HG03457 (cell line): Measurements from ENCODE around the gene CDH4.

Source experiments
- ATAC-seq: cut with Tn5 transposase; IDR thresholded peaks from one replicate; pipeline ENCODE4 v1.9.1; 2021; ENCODE audit warnings: moderate number of reproducible peaks; ENCODE audit not compliant: unreplicated experiment

CDH4 gene

DNA sequence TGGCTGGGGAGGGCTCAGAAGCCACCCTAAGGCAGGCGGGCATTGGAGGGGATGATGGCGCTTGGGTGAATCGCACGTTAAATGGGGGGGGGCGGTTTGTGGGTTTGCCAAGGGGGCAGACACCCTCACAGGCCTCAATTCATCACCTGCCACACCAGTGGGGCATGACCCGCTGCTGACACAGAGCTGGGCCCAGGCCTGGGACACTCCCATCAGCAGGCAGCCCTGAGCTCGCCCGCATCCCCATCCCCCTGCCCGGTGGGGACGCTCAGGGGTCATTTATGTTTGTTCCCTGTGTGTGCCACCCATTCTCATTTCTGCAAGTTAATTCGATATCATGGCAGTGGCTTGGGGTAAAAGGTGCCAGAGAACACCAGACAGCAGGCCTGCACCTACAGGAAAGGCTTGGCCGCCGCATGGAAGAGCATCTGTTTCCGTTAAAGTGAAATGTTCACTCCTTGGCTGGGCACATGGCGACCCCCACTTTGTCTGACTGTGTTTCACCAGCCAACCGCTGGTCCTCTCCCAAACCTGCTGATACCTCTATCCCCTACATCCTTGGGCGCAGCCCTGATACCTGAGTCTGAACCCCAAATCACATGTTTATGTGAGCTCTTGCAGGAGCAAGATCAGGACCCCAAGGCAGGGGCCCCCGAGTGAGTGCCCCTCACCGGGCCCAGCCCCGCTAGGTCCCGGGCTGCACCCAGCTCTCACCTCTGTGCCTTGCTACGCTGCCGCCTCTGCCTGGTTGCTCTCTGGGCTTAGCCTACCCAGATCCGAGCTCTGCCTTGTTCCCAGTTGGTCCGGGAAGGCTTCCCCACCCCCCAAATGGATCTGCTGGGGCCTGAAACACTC is 564.8 kb downstream of the CDH4 start:
- no peak for ATAC-seq

DNA sequence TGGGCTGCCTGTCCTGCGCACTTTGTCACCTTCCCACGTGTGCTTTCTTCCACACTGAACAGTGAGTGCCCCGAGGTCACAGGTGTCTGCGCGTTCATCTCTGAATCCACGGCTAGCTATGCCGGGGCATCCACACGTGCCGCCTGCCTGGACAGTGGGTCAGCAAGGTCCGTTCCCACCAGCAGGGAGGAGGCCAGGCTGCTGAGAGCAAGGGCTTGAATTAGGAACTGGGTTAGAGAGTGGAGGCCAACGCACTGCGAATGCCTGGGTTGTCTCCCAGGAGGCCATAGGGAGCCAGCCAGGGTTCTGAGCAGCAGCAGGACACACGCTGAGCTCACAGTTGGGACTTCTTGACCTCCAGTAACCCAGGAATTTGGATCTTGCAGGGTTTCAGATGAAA is 565.5 kb downstream of the CDH4 start:
- no peak for ATAC-seq

DNA sequence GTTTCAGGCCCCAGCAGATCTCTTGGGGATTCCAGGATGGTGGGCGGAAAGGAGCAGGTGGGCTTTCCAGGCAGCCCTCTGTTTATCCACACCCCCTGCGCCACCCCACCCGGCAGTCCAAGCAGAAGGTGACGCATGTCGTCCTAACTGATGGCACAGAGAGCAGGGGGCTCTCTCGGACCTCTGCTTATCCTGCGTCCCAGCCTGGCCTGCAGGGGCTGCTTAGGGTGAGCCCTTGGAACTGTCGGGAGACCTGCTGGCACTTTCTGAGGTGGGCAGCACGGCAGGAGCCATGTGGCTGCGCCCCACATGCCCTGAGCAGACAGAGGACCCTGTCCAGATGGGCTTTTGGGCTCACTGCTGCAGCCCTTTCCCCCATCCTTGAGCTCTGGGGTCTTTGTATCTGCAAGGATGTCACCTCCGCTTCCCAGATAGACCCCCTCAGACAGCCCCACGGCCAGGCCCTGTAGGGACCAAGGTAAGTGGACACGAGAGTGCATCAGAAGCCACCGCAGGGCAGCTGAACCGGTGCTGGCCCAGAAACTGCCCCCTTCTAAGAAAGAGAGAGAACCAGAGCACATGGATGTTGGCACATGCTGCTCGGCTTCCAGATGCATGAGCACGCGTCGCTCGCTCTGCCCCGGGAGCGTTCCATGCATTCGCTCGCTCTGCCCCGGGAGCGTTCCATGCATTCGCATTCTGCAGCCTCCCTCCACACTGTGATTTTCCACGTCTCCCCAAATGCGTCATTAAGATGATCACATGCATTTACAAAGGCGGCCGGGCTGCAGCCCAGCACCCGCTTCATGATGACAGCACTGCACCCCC is 566.9 kb downstream of the CDH4 start:
- ATAC-seq, result no peak

DNA sequence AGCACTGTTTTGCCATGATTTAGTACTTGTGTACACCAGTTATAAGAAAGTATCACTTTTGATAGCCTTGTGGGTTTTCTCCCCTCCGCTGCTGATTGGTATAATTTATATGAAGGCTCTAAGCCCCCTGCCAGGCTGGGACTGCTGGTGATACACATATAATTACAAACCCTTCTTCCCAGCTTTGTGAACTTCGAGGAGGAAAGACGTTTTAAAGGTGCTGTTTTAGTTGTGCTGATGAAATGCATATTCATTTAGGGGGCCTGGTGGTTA is 567.4 kb downstream of the CDH4 start:
- no peak for ATAC-seq

DNA sequence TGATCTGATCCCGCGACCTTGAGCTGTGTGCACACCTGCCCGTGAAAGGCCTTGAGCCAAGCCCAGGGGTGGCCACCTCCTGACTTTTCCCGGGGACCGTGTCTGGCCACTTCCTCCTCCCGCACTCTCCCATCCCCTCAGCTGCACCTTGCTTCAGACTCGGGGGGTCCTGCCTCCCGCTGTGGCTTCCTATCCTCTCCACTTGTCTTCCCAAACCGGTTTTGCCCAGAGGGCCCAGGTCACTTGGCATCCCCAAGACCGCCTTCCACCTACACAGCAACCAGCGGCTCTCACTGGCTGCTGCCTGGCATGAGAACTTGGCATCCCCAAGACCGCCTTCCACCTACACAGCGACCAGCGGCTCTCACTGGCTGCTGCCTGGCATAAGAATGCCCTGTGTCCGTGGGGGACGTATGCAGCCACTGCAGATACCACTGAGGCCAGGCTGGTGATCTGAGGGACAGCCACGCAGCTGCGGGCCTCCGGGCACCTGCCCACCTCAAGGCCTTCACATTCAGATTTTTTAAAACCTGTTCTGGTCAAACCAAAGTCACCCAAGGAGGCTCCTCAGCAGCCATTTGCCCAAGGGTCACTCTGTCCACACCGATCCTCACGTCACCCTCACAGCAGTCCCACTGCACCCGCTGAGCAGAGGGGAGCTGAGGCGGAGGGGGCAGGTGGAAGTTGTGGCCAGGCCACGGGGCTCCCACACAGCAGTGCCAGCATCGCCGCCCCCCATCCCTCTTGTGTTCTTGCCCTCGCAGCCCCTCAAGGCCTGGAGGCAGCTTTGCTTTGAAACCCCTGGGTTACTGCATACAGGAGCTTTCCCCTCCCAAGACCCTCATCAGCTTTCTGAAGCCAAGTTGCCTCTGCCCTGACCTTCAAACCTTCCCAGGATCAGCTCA is 568.1 kb downstream of the CDH4 start:
- no peak for ATAC-seq

DNA sequence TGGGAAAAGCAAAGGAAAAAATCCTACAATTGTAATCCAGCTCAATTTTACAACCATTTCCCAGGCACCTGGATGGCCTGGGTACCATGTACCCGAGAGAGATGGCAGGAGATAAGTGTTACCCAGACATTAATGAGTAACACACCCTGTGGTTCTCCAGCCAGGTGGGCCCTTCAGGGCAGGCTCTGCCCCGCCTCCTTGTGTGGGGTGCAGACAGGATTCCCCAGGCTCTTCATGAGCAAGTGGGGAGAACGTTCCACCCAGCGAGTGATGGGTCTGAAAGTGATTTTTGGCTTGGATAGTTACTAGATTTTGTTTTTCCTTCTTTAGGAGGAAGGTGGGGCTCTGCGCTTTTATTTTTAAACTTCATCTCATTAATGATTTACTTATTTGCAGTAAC is 569.7 kb downstream of the CDH4 start:
- ATAC-seq, result no peak

DNA sequence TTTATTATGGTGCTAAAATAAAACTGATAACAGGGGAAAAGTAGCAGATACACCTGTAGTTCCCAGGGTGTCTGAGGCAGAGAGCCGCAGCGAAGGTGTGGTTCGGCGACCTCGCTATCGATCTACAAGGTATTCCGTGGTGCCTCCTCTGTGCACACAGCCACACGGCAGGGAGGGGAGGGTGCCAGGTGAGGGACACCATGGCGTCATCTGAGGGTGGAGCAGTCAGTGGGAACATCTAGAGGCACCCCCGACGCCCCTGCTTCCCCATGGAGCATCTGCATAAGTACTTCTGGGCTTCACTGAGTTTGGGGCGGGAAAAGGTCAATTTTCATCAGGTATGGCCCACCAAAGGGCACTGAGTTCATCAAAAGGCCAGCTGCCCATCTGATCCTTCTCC is 570.3 kb downstream of the CDH4 start:
- ATAC-seq, result no peak

DNA sequence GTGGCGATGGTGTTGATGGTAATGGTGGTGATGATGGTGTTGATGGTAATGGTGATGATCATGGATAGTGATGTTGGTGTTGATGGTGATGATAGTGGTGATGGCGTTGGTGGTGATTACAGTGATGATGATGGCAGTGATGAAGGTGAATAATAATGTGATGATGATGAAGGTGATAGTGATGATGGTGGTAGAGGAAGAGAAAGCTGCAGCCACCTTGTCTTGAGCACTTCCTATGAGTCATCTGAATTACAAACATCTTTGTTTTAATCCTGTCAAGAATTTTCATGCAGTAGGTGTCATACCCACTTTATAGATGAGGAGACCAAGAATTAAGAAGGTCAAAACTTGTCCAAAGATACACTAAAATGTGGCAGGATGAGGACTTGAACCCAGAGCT is 571.2 kb downstream of the CDH4 start:
- ATAC-seq, result no peak

DNA sequence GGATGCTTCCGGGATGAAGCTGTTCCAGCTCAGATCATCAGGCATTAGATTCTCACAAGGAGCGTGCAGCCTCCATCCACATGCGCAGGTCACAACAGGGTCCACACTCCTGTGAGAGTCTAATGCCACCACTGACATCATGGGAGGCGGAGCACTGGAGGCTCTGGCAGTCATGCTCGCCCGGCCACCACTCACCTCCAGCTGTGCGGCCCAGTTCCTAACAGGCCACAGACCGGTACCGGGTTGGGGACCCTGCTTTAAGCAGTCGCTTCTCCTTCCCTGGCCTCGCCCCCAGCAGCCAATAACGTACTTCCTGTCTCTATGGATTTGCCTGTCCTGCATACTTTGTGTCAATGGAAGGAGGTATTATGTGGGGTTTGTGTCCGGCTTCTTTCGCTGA is 576.8 kb downstream of the CDH4 start:
- ATAC-seq, result no peak

DNA sequence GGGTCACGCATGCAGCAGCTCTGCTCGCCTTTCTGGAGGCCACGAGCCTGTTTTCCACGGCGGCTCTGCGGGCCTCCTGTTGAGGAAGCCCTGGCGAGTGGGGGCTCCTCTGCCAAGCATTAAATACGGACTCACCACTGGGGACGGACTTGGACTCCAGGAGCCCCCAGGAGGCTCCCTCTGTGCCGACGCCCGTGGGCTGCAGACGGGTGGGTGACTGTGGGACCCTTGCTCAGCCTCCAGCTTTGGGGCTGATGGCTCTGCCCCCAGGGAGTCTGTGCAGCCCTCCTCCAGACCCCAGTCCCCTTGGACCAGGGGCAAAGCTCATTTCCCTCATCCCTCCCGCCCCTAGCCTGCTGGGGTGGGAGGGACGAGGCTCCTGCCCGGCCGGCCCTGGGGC is 577.5 kb downstream of the CDH4 start:
- ATAC-seq, result no peak

DNA sequence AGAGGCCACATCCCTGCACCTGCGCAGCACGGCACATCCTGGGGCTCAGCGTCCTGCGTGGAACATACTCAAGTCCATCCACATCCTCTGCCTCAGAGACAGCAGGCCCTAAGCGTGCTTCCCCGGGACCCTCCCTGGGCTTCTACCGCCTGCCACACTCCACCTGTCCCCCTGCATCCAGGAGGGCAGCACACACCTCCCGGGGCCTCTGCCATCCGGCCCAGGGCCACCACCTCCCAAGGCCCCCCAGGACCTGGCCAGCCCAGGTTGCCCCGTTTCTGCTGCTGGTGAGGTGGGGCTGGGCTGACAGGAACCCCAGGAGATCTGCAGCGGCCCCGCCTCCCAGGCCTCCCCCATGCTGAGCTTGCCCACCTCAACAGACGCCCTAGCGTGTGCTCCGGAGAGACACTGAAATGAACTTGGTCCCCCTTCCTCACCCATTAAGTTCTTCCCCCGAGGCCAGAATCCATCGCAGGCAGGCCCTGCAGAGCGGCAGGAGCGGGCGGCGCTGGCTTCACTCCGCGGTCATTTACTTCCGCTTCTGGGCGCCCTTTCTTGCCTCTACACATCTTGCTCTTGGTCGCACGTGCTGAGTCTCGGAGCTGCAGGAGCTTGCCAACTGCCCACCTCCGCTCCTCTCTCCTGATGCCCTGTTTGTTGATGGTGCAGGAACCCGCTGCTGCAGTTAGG is 578.3 kb downstream of the CDH4 start:
- ATAC-seq, result no peak

DNA sequence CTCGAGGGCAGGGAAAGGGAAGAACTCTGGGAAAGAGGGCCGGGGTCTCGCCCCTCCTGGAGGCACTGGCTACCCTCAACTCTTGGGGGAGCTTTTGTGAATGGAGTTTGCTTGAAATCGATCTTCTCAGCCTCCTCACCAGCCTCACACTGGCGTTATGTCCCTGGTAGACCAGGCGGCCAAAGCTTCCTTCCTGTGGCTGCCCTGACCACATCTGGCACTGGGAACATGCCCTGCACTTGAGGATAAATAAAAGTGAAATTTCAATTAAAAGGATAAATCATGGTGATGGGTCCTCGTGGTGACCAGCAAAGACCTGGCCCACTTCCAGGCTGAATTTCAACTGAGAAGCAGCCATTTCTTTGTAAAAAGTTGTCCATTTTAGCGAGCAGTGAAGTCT is 578.9 kb downstream of the CDH4 start:
- ATAC-seq, result no peak

DNA sequence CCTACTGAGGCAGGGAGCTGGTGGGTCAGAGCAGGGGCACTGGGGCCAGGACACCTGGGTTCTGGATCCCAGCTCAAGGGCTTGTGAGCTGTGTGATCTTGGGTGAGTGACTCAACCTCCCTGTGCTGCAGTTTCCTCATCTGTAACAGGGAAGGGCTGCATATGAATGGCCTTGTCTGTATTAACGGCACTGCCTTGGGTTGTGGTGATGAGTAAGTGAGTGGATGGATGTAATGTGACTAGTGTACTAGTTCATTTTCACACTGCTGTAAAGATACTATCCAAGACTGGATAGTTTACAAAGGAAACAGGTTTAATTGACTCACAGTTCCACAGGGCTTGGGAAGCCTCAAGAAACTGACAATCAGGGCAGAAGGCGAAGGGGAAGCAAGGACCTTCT is 580.1 kb downstream of the CDH4 start:
- ATAC-seq, result no peak

DNA sequence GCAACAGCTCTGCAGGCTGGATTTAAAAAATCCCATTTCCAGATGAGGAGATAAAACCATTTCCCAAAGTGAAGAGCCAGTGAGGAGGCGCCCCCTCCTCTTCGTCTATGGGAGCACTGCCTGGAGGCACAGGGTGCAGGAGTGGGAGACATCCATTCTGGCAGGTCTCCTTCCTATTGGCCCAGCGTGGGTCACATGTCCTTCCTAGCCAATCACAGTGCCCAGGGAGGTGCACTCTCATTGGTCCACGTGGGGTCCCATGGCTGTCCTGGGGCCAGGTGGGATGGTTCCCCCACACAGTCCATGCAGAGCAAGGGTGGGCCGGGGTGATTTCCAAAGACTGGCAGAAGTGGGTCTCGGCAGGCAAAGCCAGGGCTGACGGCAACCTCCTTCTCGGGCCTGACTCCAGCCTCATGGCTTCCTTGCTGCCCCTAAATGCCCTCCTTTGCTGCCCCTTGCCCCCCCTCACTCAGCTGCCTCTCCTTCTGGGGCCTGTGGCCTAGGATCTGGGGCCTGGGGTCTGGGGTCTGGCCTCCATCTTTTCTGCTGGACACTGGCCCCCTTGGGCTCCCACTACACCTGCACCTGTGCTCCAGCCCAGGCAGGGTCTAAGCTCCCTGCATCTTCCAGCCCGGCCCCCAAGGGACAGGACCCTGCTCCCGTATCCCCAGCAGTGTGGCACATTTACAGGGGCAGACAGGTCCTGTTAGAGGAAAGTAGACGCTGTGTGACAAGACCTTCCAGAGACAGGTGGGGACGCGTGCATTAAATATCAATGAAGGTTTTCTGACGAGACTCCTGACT is 581.9 kb downstream of the CDH4 start:
- ATAC-seq, result no peak

DNA sequence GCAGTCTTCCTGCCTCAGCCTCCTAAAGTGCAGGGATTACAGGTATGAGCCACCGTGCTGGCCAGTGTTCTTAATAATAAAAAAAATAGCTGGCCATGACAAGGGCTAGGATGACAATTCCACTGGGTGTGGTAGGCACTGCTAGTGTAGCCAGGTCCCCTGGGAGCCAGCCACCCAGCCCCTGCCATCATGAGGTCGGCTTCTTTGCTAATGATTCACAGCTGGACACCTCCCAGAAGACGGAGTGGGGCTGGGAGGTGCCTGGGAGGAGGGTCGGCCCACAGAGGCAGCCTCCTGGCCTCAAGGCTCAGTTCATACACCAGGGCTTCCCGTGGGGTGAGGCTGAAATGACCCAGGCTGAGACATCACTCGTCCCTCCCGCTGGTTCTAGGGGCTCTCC is 583.2 kb downstream of the CDH4 start:
- no peak for ATAC-seq

DNA sequence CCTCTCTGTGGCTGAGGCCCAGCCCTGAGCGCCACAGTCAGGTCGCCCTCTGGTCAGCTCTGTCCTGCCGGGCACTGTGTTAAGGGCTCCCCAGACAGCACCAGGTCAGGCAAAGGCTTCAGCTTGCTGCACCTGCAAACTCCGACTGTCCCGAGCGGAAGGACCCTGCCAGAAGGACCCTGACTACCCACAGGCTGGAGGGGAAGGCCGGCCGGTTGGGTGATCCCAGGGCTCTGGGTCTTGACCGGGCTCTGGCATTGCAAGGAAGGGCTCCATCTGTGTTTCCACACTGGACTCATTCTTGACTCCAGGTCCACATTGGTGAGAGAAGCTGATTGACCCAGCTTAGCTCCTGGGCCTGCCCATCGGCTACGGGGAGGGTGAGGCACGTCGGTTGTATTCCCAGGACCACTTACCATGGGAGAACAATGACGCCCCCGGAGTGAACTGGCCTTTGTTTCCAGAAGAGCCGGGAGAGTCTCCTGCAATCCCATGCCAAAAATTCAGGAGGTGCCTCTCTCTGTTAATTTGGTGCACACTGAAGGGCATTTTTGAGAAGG is 583.8 kb downstream of the CDH4 start:
- ATAC-seq, result no peak

DNA sequence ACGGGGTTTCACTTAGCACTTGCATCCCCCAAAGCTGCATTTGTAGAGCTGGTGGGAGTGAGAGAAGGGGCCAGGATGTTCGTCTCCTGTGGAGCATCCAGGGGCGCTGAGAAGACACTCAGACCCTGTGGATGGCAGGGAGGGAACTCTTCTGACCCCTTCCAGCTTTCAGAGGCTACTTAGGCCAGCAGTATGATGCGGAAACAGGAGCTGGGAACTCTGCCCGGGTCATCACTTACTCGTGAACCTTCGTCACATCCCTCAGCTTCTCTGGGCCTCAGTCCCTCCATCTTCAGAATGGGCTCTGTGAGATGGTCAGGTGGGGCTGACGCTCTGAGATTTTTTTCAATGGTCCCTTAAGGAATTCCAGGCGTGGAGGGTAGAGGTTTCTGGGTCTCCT is 585.1 kb downstream of the CDH4 start:
- ATAC-seq, result no peak

DNA sequence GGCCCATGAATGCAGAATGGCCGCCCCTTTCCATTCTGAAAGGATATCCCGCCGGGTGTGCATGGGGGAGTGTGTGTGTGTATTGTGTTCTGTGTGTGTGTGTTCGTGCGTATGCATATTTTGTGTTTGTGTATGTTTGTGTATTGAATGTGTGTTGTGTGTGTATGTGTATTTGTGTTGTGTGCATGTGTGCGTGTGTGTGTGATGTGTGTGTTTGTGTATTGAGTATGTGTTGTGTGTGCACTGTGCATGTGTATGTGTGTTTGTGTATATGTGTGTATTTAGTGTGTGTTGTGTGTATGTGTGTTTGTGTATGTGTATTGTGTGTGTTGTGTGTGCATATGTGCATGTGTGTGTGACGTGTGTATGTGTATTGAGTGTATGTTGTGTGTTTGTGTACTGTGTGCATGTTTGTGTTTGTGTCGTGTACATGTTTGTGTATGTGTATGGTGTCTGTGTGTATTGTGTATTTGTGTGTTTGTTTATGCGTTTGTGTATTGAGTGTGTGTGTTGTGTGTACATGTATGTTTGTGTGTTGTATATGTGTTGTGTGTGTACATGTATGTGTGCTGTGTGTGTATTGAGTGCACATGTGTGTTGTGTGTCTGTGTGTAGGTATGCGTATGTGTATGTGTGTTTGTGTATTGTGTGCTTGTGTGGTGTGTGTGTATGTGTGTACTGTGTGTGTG is 587.3 kb downstream of the CDH4 start:
- no peak for ATAC-seq
